ENCODE results near the gene SNTG2.

DNA sequence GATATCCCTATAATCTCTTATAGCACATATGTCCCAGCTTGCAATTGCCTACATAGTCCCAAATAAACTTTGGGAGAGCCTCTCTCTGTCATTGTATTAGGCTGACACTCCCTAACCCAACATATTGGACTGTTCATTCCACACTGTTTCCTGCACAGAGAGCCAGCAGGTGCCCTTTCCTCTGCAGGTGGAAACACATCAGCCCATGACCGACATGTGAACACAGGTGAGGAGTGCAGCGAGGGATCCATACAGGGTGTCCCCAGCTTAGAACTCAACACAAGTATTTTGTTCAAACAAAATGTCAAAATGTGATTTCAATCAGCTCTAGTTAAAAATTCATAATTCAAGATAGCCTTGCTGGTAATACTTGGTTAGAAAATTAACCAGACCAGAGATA, 412.7 kb downstream of the SNTG2 start:
- TF ChIP-seq, protein P1, sequence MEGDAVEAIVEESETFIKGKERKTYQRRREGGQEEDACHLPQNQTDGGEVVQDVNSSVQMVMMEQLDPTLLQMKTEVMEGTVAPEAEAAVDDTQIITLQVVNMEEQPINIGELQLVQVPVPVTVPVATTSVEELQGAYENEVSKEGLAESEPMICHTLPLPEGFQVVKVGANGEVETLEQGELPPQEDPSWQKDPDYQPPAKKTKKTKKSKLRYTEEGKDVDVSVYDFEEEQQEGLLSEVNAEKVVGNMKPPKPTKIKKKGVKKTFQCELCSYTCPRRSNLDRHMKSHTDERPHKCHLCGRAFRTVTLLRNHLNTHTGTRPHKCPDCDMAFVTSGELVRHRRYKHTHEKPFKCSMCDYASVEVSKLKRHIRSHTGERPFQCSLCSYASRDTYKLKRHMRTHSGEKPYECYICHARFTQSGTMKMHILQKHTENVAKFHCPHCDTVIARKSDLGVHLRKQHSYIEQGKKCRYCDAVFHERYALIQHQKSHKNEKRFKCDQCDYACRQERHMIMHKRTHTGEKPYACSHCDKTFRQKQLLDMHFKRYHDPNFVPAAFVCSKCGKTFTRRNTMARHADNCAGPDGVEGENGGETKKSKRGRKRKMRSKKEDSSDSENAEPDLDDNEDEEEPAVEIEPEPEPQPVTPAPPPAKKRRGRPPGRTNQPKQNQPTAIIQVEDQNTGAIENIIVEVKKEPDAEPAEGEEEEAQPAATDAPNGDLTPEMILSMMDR (conservative IDR thresholded peaks at IDR 0.05; ENCODE audit: low read length), result no peak
- TF ChIP-seq EZH2phosphoT487 (IDR thresholded peaks at IDR 0.05; ENCODE audit: borderline replicate concordance, low read depth, low read length), result no peak
